ENCODE results near the gene MAPK1IP1L.
A peak's percentile ranks its signal among the peaks of the same experiment; 100 is the strongest.
"Not testable (repeated sequence)": the region's sequence is repeated elsewhere in the genome, so short reads cannot be mapped to it uniquely, and the experiment has no call there.

The MAPK1IP1L gene

GRCh38 chr14:55057919-55058318 lies 6.5 kb downstream of the MAPK1IP1L start:
- no peak for DNase-seq

- DNase-seq, result no peak
Observed at GRCh38 chr14:55059333-55059732, 7.9 kb downstream of the MAPK1IP1L start.

GRCh38 chr14:55062517-55063351 lies 11.3 kb downstream of the MAPK1IP1L start:
- no peak for DNase-seq

- DNase-seq, result not testable (repeated sequence)
Observed at GRCh38 chr14:55064896-55065295, 13.4 kb downstream of the MAPK1IP1L start.

GRCh38 chr14:55065411-55065810 lies 14.0 kb downstream of the MAPK1IP1L start:
- no peak for DNase-seq

GRCh38 chr14:55066223-55066622 lies 14.8 kb downstream of the MAPK1IP1L start:
- DNase-seq, result no peak

- DNase-seq, result no peak
Observed at GRCh38 chr14:55070981-55071411, 19.5 kb downstream of the MAPK1IP1L start.

GRCh38 chr14:55071870-55072640 lies 20.6 kb downstream of the MAPK1IP1L start:
- no peak for DNase-seq

- DNase-seq, result no peak
Observed at GRCh38 chr14:55073856-55074255, 22.4 kb downstream of the MAPK1IP1L start.

- DNase-seq, result peak; percentile 8
Observed at GRCh38 chr14:55074662-55075061, 23.2 kb downstream of the MAPK1IP1L start.

- no peak for DNase-seq
Observed at GRCh38 chr14:55075628-55076175, 24.3 kb downstream of the MAPK1IP1L start.

- no peak for DNase-seq
Observed at GRCh38 chr14:55077170-55078151, 26.0 kb downstream of the MAPK1IP1L start.

- DNase-seq, result not testable (repeated sequence)
Observed at GRCh38 chr14:55079961-55080360, 28.5 kb downstream of the MAPK1IP1L start.

- DNase-seq, result no peak
Observed at GRCh38 chr14:55084401-55085059, 33.1 kb downstream of the MAPK1IP1L start.

- no peak for DNase-seq
Observed at GRCh38 chr14:55085060-55085660, 33.7 kb downstream of the MAPK1IP1L start.

- DNase-seq, result no peak
Observed at GRCh38 chr14:55086938-55087337, 35.5 kb downstream of the MAPK1IP1L start.

GRCh38 chr14:55088356-55088755 lies 36.9 kb downstream of the MAPK1IP1L start:
- DNase-seq, result no peak

- no peak for DNase-seq
Observed at GRCh38 chr14:55092341-55092740, 40.9 kb downstream of the MAPK1IP1L start.

- DNase-seq, result no peak
Observed at GRCh38 chr14:55094292-55095157, 43.1 kb downstream of the MAPK1IP1L start.

- peak; percentile 73 for DNase-seq
Observed at GRCh38 chr14:55097881-55098560, 46.6 kb downstream of the MAPK1IP1L start.
